Measurements from ENCODE around the gene TBC1D4.

DNA sequence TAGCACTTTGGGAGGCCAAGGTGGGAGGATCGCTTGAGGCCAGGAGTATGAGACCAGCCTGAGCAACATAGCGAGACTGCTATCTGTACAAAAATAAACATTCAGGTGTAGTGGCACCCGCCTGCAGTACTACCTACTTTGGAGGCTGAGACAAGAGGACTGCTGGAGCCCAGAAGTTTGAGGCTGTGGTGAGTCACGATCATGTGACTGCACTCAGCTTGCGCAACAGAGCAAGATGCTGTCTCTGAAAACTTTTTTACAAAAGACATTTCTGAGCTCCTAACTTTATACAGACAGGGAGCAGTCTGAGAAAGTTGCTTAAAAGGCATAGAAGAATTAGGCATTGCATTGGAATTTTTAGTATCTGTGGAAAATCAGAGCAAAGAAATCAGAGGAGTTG, 10.4 kb upstream of the TBC1D4 start:
- TF ChIP-seq, protein P1, sequence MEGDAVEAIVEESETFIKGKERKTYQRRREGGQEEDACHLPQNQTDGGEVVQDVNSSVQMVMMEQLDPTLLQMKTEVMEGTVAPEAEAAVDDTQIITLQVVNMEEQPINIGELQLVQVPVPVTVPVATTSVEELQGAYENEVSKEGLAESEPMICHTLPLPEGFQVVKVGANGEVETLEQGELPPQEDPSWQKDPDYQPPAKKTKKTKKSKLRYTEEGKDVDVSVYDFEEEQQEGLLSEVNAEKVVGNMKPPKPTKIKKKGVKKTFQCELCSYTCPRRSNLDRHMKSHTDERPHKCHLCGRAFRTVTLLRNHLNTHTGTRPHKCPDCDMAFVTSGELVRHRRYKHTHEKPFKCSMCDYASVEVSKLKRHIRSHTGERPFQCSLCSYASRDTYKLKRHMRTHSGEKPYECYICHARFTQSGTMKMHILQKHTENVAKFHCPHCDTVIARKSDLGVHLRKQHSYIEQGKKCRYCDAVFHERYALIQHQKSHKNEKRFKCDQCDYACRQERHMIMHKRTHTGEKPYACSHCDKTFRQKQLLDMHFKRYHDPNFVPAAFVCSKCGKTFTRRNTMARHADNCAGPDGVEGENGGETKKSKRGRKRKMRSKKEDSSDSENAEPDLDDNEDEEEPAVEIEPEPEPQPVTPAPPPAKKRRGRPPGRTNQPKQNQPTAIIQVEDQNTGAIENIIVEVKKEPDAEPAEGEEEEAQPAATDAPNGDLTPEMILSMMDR (IDR thresholded peaks at IDR 0.05): no peak
- TF ChIP-seq POLR2A (IDR thresholded peaks at IDR 0.05): no peak

Data from uterus (tissue), 2 donors.